ENCODE measurements around the gene CDX4.

Gene CDX4, protein sequence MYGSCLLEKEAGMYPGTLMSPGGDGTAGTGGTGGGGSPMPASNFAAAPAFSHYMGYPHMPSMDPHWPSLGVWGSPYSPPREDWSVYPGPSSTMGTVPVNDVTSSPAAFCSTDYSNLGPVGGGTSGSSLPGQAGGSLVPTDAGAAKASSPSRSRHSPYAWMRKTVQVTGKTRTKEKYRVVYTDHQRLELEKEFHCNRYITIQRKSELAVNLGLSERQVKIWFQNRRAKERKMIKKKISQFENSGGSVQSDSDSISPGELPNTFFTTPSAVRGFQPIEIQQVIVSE

DNA sequence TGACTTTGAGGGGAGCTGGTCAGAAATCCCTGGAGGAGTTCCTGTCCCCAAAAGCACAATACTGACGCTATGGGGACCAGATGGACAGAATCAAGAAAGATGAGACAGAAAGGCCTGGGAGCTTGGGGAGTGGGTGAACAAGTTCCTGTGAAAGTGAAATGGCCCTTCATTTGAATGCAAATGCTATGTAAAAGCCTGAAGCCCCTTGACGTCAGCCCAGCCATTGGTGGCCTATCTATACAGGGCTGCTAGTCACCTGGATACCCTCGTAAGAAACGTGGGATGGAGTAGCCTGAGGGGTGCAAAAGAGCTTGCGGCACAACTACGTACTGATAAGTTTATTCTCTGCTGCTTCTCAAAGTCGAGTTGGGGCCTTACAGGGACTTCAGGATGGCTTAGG is at the start of gene CDX4:
CDX4 (plus strand) TSS at position 223 of the 400 bp plus-strand sequence. CDS start 201 bp downstream, outside the sequence.
- TF ChIP-seq, protein P1, sequence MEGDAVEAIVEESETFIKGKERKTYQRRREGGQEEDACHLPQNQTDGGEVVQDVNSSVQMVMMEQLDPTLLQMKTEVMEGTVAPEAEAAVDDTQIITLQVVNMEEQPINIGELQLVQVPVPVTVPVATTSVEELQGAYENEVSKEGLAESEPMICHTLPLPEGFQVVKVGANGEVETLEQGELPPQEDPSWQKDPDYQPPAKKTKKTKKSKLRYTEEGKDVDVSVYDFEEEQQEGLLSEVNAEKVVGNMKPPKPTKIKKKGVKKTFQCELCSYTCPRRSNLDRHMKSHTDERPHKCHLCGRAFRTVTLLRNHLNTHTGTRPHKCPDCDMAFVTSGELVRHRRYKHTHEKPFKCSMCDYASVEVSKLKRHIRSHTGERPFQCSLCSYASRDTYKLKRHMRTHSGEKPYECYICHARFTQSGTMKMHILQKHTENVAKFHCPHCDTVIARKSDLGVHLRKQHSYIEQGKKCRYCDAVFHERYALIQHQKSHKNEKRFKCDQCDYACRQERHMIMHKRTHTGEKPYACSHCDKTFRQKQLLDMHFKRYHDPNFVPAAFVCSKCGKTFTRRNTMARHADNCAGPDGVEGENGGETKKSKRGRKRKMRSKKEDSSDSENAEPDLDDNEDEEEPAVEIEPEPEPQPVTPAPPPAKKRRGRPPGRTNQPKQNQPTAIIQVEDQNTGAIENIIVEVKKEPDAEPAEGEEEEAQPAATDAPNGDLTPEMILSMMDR (IDR thresholded peaks at IDR 0.05; ENCODE audit: low read depth, low read length), result no peak
- DNase-seq (ENCODE audit: low read depth, low spot score), result no peak
- no peak within 1 kb of the TSS for H3K4me3 ChIP-seq (ENCODE audit: low read depth, low read length)
- in situ Hi-C loops (cut with HindIII; ENCODE audit: low sequenced_read_pairs), result no loop called here

DNA sequence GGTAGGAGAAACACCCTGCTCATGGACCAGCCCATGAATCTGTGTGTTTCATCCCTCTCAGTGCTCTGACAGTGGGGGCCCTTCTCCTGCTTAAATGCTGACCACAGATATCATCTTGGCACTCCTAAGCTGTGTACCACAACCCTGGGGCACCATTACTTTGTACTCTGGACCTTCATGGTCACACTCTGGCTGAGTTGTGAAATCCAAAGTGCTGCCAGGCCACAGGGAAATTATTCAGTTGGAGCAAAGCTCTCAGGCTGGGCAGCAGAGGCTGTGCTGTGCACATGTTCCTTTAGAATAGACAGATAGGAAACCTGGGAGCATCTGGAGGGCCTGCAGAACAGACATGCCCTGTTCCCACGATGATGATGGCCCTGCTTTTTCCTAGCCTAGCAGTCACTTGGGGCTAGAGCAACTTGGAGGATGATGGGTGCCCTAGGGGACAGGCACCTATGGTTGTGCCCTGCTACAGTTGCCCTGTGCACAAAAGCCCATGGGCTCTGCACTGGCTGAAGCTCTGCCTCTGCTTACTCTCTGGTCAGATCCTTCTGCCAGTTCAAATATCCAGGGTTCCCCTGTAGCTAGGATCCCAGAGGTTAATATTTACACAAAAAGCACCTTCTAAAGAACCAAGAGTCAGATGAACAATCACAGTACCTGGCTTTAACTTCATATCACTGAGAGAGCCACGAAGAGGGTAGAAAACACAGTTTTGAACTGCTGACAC is 48.5 kb upstream of the CDX4 start:
- TF ChIP-seq, protein P1 (IDR thresholded peaks at IDR 0.05; ENCODE audit: low read depth, low read length), result no peak
- in situ Hi-C loops (cut with HindIII; ENCODE audit: low sequenced_read_pairs), result no loop called here
- H3K4me3 ChIP-seq (ENCODE audit: low read depth, low read length), result no peak overlapping the region
- DNase-seq (ENCODE audit: low read depth, low spot score), result no peak

DNA sequence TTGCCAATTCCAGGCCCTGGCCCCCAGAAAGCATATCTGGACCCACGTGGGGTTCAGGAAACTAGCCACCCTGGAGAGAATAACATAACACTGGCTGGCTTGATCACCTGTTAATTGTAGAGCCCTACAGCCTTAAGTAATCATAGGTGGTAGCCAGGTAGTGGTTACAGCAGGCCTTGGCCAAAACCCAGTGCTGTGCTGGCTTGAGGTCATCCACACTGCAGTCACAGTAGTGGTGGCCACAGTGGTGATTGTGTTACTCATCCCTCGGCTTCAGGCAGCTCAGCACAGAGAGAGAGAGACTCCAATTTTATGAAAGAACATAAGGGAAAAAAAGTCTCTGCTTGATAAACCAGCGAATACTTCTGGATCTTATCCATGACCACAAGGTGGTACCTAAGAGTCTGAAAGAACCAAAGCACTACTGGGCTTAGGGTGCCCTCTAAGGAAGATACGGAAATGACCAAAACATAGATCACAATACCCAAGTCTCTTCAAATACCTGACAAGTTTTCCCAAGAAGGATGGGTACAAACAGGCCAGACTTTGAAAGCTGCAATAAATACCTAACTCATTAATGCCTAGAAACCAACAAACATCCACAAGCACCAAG is 46.6 kb upstream of the CDX4 start:
- in situ Hi-C loops (cut with HindIII; ENCODE audit: low sequenced_read_pairs), result no loop called here
- no peak for DNase-seq (ENCODE audit: low read depth, low spot score)
- TF ChIP-seq, protein P1 (IDR thresholded peaks at IDR 0.05; ENCODE audit: low read depth, low read length), result no peak
- H3K4me3 ChIP-seq (ENCODE audit: low read depth, low read length), result no peak overlapping the region

DNA sequence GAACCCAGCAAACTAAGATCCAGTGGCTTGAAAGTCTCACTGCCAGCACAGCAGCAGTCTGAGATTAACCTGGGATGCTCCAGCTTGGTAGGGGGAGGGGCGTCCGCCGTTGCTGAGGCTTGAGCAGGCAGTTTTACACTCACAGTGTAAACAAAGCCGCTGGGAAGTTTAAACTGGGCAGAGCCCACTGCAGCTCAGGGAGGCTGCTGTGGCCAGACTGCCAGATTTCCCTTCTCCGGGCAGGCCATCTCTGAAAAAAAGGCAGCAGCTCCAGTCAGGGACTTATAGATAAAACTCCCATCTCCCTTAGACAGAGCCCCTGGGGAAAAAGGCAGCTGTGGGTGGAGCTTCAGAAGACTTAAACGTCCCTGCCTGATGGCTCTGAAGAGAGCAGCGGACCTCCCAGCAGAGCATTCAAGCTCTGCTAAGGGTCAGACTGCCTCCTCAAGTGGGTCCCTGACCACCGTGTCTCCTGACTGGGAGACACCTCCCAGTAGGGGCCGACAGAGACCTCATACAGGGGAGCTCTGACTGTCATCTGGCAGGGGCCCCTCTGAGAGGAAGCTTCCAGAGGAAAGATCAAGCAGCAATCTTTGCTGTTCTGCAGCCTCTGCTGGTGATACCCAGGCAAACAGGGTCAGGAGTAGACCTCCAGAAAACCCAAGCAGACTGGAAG is 45.1 kb upstream of the CDX4 start:
- TF ChIP-seq, protein P1 (IDR thresholded peaks at IDR 0.05; ENCODE audit: low read depth, low read length), result no peak
- no peak for DNase-seq (ENCODE audit: low read depth, low spot score)
- in situ Hi-C loops (cut with HindIII; ENCODE audit: low sequenced_read_pairs), result no loop called here
- H3K4me3 ChIP-seq (ENCODE audit: low read depth, low read length), result no peak overlapping the region

DNA sequence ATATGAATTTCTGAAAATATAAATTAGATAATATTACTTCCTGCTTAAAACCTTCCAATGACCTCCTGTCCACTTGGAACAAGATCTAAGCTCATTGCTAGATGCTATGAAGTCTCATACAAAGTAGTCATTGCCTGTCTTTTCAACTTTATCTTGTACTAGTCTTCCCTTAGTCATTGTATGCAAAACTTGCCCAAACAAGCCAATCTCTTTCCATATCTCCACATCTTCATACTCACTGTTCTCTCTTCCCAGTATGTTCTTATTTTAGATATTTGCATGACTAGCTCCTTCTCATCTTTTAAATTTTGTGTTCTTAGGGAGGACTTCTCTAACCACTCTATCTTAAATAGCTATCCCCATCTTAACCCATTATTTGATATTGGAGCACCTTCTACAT is 33.9 kb upstream of the CDX4 start:
- TF ChIP-seq, protein P1 (IDR thresholded peaks at IDR 0.05; ENCODE audit: low read depth, low read length), result no peak
- no peak overlapping the region for H3K4me3 ChIP-seq (ENCODE audit: low read depth, low read length)
- DNase-seq (ENCODE audit: low read depth, low spot score), result no peak
- in situ Hi-C loops (cut with HindIII; ENCODE audit: low sequenced_read_pairs), result no loop called here

DNA sequence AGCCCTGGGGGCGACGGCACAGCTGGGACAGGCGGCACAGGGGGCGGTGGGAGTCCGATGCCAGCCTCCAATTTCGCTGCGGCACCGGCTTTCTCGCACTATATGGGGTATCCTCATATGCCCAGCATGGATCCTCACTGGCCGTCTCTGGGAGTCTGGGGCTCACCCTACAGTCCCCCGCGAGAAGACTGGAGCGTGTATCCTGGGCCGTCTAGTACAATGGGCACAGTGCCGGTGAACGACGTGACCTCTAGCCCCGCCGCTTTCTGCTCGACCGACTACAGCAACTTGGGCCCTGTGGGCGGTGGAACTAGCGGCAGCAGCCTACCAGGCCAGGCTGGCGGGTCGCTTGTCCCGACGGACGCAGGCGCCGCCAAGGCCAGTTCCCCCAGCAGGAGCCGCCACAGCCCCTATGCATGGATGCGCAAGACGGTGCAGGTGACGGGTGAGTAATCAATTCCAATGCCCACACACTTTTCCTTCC is 500 bp downstream of the CDX4 start:
- no peak for DNase-seq (ENCODE audit: low read depth, low spot score)
- TF ChIP-seq, protein P1 (IDR thresholded peaks at IDR 0.05; ENCODE audit: low read depth, low read length), result no peak
- in situ Hi-C loops (cut with HindIII; ENCODE audit: low sequenced_read_pairs), result no loop called here
- H3K4me3 ChIP-seq (ENCODE audit: low read depth, low read length), result no peak overlapping the region
